ENCODE measurements around the gene CDH4. TPM values are rescaled to one million over a fixed set of nuclear protein-coding genes. Genes with fewer than 3 reads are reported as not detected.

CDH4 gene
- total RNA-seq (0.51 and 0.81 TPM in 2 replicates), polyA plus RNA-seq (0.17 and 0.18 TPM in 2 replicates), polyA minus RNA-seq (0.10 and 0.23 TPM in 2 replicates), Bru-seq, nascent RNA (percentile 20 among the genes with signal in this experiment), BruChase-seq, experiment 1, labeled RNA remaining after a 6-hour chase (percentile 31 among the genes with signal in this experiment), BruChase-seq, experiment 2, labeled RNA remaining after a 2-hour chase (percentile 29 among the genes with signal in this experiment)
- polyA plus RNA-seq (2011; cell fraction: cytosol; rRNA removed), result 0.10 and 0.16 TPM in 2 replicates
- polyA plus RNA-seq (2011; cell fraction: nucleus; rRNA removed), result 0.12 and 0.15 TPM in 2 replicates
- 0.08 and 0.25 TPM in 2 replicates for polyA plus RNA-seq (2012)
- not detected for polyA minus RNA-seq (2011; cell fraction: cytosol; rRNA and poly(A)+ RNA removed)
- polyA minus RNA-seq (2011; cell fraction: nucleus; rRNA and poly(A)+ RNA removed), result 0.05 and 0.19 TPM in 2 replicates
- long read RNA-seq, partial matches to known transcripts, result 2 of 3 reads
- long read RNA-seq, other reads (novel, unspliced or antisense), result 1 of 3 reads

DNA sequence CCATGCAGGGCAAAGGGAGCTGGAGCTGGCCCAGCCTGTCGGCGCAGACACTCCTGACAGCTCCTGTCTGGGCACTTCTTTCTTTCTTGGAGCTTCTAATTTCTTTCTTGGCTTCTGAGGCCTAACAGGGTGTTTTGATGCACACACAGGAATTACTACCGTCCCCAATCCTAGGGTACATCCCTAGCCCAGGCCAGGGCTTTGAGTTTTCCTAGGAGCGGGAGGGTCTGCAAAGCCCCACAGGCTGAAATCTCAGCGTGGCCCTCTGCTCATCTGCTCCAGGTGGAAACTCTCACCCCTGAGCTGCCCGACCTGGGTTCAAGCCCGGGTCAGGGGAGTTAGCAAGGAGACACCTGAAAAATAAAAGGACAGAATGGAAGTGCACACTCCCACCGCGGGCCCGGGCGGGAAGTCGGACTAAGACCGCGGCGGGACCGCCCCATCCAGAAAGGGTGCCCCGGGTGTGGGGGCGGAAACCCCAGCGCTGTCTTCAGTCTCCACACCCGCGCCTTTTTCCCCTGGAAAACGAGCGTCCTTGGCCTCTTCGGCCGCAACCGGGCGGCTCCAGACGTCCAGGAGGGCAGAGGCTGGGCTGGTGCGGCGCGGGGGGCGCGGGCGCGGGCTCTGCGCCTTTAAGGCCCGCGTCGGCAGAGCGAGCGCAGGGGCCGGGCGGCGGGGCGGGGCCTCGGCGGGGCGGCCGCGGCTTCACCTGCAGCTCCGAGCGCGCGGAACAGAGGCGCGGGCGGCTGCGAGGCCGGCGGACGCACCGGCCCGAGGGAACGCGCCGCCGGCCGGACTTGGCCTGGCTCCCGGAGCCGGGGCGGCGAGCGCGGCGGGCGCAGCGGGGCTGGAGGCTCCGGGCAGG lies at the start of gene CDH4:
CDH4 (plus strand) TSS at position 733 of the 865 bp plus-strand sequence.
- intact Hi-C loops (cut with micrococcal nuclease) (no loop called here), dilution Hi-C loops (cut with MboI; ENCODE audit: extremely low pct_ligation_motif_present, low sequenced_read_pairs) (no loop called here)
- H3K9me1 ChIP-seq (replicated peaks; ENCODE audit: control insufficient read depth, extremely low read depth, insufficient read depth, low read length), result no peaks in the 10 kb centered on the region
- POLR2A ChIA-PET, result no interaction called here
- no peaks in the 10 kb centered on the region for H3K79me2 ChIP-seq (ENCODE audit: control insufficient read depth, insufficient read depth, low read length)
- H3K36me3 ChIP-seq (ENCODE audit: control insufficient read depth in 2 of 2, extremely low read depth in 1 of 2, insufficient read depth in 2 of 2, low read length in 2 of 2), result no peaks in the 10 kb centered on the region
- peaks cover 22 to 35% of the 10 kb centered on the region in 2 experiments for H3K27me3 ChIP-seq (ENCODE audit: control insufficient read depth in 2 of 2, insufficient read depth in 2 of 2, low read length in 2 of 2)
- H3K4me1 ChIP-seq (ENCODE audit: control insufficient read depth, extremely low read depth, insufficient read depth, low read length), result no peaks in the 10 kb centered on the region
- no TSS peak for BruUV-seq (replicated peaks)
- DNase-seq (ENCODE audit: low read depth, low spot score) (no peak), FAIRE-seq (no peak)
- no peak within 1 kb of the TSS for H3K9ac ChIP-seq (replicated peaks; ENCODE audit: extremely low read depth, insufficient read depth, low read length)
- no peaks in the 10 kb centered on the region for H3K9me3 ChIP-seq (replicated peaks; ENCODE audit: control insufficient read depth, insufficient read depth, low read length)
- CTCF ChIA-PET, result no interaction called here
- no peak within 1 kb of the TSS for H3K4me2 ChIP-seq (ENCODE audit: insufficient read depth, low read length)
- peak; percentile 31 for TF ChIP-seq EZH2 (IDR thresholded peaks at IDR 0.05; ENCODE audit: borderline replicate concordance, low read depth, low read length, severe bottlenecking)
- TF ChIP-seq GATA2 (IDR thresholded peaks at IDR 0.05; ENCODE audit: insufficient read depth, insufficient read length, low read depth, low read length), result no peak
- H3K27ac ChIP-seq (ENCODE audit: insufficient read depth, low read depth, low read length), result no peak within 1 kb of the TSS
- no peaks in the 10 kb centered on the region for H4K20me1 ChIP-seq (replicated peaks; ENCODE audit: control insufficient read depth, extremely low read depth, insufficient read depth, low read length)
- no peak within 1 kb of the TSS for H2AFZ ChIP-seq (ENCODE audit: low read depth, low read length)
- H3K4me3 ChIP-seq (replicated peaks in 1 of 3; ENCODE audit: insufficient read depth in 1 of 3, low read depth in 1 of 3, low read length in 3 of 3), result no peak within 1 kb of the TSS

DNA sequence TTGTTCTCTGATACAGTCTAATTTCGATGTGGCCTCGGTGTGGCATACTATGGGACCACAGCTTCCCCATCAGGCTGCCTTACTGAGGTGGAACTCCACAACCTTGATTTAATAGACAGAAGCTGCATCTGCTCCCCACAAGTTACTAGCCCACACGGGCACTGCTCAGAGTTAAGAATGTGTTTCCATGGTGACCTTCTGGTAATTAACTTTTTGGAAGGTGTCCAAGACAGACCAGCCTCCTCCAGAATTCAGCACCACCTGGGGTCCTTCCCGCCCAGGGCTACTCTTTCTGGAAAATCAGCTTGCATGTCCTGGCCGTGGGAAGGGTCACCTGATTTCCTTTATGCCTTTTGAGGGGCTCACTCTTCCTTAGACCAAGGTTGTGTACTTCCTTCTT lies 48.7 kb upstream of the CDH4 start:
- peaks cover 4% of the 10 kb centered on the region for H3K9me3 ChIP-seq (replicated peaks; ENCODE audit: control insufficient read depth, insufficient read depth, low read length)
- H4K20me1 ChIP-seq (replicated peaks; ENCODE audit: control insufficient read depth, extremely low read depth, insufficient read depth, low read length), result no peaks in the 10 kb centered on the region
- DNase-seq (ENCODE audit: low read depth, low spot score) (no peak), FAIRE-seq (no peak)
- BruUV-seq (replicated peaks), result no TSS peak
- dilution Hi-C loops (cut with MboI; ENCODE audit: extremely low pct_ligation_motif_present, low sequenced_read_pairs) (no loop called here), intact Hi-C loops (cut with micrococcal nuclease) (no loop called here)
- no peak overlapping the region for H2AFZ ChIP-seq (ENCODE audit: low read depth, low read length)
- H3K36me3 ChIP-seq (ENCODE audit: control insufficient read depth in 2 of 2, extremely low read depth in 1 of 2, insufficient read depth in 2 of 2, low read length in 2 of 2), result no peaks in the 10 kb centered on the region
- H3K27me3 ChIP-seq (ENCODE audit: control insufficient read depth in 2 of 2, insufficient read depth in 2 of 2, low read length in 2 of 2), result no peaks in the 10 kb centered on the region
- H3K4me1 ChIP-seq (ENCODE audit: control insufficient read depth, extremely low read depth, insufficient read depth, low read length), result no peaks in the 10 kb centered on the region
- no peaks in the 10 kb centered on the region for H3K79me2 ChIP-seq (ENCODE audit: control insufficient read depth, insufficient read depth, low read length)
- no peak overlapping the region for H3K9ac ChIP-seq (replicated peaks; ENCODE audit: extremely low read depth, insufficient read depth, low read length)
- no peak overlapping the region for H3K4me2 ChIP-seq (ENCODE audit: insufficient read depth, low read length)
- ChIA-PET POLR2A (no interaction called here), CTCF (no interaction called here)
- no peak overlapping the region for H3K27ac ChIP-seq (ENCODE audit: insufficient read depth, low read depth, low read length)
- TF ChIP-seq, protein P1, sequence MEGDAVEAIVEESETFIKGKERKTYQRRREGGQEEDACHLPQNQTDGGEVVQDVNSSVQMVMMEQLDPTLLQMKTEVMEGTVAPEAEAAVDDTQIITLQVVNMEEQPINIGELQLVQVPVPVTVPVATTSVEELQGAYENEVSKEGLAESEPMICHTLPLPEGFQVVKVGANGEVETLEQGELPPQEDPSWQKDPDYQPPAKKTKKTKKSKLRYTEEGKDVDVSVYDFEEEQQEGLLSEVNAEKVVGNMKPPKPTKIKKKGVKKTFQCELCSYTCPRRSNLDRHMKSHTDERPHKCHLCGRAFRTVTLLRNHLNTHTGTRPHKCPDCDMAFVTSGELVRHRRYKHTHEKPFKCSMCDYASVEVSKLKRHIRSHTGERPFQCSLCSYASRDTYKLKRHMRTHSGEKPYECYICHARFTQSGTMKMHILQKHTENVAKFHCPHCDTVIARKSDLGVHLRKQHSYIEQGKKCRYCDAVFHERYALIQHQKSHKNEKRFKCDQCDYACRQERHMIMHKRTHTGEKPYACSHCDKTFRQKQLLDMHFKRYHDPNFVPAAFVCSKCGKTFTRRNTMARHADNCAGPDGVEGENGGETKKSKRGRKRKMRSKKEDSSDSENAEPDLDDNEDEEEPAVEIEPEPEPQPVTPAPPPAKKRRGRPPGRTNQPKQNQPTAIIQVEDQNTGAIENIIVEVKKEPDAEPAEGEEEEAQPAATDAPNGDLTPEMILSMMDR (IDR thresholded peaks at IDR 0.05; ENCODE audit: extremely low read depth in 1 of 2, insufficient read depth in 1 of 2, low read depth in 1 of 2, low read length in 2 of 2), result no peak
- TF ChIP-seq POLR2A (IDR thresholded peaks at IDR 0.05; ENCODE audit: low read depth, low read length) (no peak), GATA2 (IDR thresholded peaks at IDR 0.05; ENCODE audit: insufficient read depth, insufficient read length, low read depth, low read length) (no peak), JUN (IDR thresholded peaks at IDR 0.05; ENCODE audit: borderline replicate concordance, insufficient read depth, insufficient read length, low read depth) (no peak), POLR2AphosphoS5 (IDR thresholded peaks at IDR 0.05; ENCODE audit: insufficient read depth, low read depth, low read length) (no peak), EZH2 (IDR thresholded peaks at IDR 0.05; ENCODE audit: borderline replicate concordance, low read depth, low read length, severe bottlenecking) (no peak), MYC (IDR thresholded peaks at IDR 0.05; ENCODE audit: low read depth, low read length) (no peak), FOS (IDR thresholded peaks at IDR 0.05; ENCODE audit: borderline replicate concordance, insufficient read depth, low read length) (no peak)
- TF ChIP-seq, protein P2, sequence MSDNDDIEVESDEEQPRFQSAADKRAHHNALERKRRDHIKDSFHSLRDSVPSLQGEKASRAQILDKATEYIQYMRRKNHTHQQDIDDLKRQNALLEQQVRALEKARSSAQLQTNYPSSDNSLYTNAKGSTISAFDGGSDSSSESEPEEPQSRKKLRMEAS (IDR thresholded peaks at IDR 0.05; ENCODE audit: insufficient read depth, insufficient read length), result no peak
- H3K9me1 ChIP-seq (replicated peaks; ENCODE audit: control insufficient read depth, extremely low read depth, insufficient read depth, low read length), result no peaks in the 10 kb centered on the region
- H3K4me3 ChIP-seq (replicated peaks in 1 of 3; ENCODE audit: insufficient read depth in 1 of 3, low read depth in 1 of 3, low read length in 3 of 3), result no peak overlapping the region

All from endothelial cell of umbilical vein (primary cell).